Measurements from ENCODE around the gene MCU. TPM values are rescaled to one million over a fixed set of nuclear protein-coding genes. Genes with fewer than 3 reads are reported as not detected.
"Not testable (repeated sequence)": the region's sequence is repeated elsewhere in the genome, so short reads cannot be mapped to it uniquely, and the experiment has no call there.

Gene MCU
- total RNA-seq, 1 donor from 2014 or later = 21.7 TPM

- no peak overlapping the region for H3K4me3 Mint-ChIP-seq
- H3K27me3 Mint-ChIP-seq (ENCODE audit: low read depth) = no peaks in the 10 kb centered on the region
- H3K27ac Mint-ChIP-seq (ENCODE audit: unreplicated experiment) = no peak overlapping the region
- no peaks in the 10 kb centered on the region for H3K36me3 Mint-ChIP-seq (ENCODE audit: low read depth)
- TF ChIP-seq CTCF (conservative IDR thresholded peaks at IDR 0.05) = no peak
- DNase-seq (ENCODE audit: low read depth, low spot score) = no peak
- H3K9me3 Mint-ChIP-seq = no peaks in the 10 kb centered on the region
- peaks cover 4% of the 10 kb centered on the region for H3K4me1 Mint-ChIP-seq
Measured at GRCh38 chr10:72673280-72673679, 18.7 kb upstream of the MCU start.

GRCh38 chr10:72674174-72674573 lies 17.8 kb upstream of the MCU start:
- not testable (repeated sequence) for H3K4me3 Mint-ChIP-seq; H3K4me1 Mint-ChIP-seq; H3K27me3 Mint-ChIP-seq (ENCODE audit: low read depth); H3K36me3 Mint-ChIP-seq (ENCODE audit: low read depth); H3K27ac Mint-ChIP-seq (ENCODE audit: unreplicated experiment); DNase-seq (ENCODE audit: low read depth, low spot score); H3K9me3 Mint-ChIP-seq

GRCh38 chr10:72679838-72680241 lies 12.1 kb upstream of the MCU start:
- no peak for TF ChIP-seq CTCF (conservative IDR thresholded peaks at IDR 0.05)
- H3K4me3 Mint-ChIP-seq = no peak overlapping the region
- H3K27ac Mint-ChIP-seq (ENCODE audit: unreplicated experiment) = no peak overlapping the region
- DNase-seq (ENCODE audit: low read depth, low spot score) = no peak
- no peaks in the 10 kb centered on the region for H3K36me3 Mint-ChIP-seq (ENCODE audit: low read depth)
- H3K27me3 Mint-ChIP-seq (ENCODE audit: low read depth) = no peaks in the 10 kb centered on the region
- H3K4me1 Mint-ChIP-seq = no peaks in the 10 kb centered on the region
- H3K9me3 Mint-ChIP-seq = no peaks in the 10 kb centered on the region

GRCh38 chr10:72682638-72683037 lies 9.3 kb upstream of the MCU start:
- TF ChIP-seq CTCF (conservative IDR thresholded peaks at IDR 0.05) = no peak
- no peak overlapping the region for H3K4me3 Mint-ChIP-seq
- no peaks in the 10 kb centered on the region for H3K4me1 Mint-ChIP-seq
- H3K27me3 Mint-ChIP-seq (ENCODE audit: low read depth) = no peaks in the 10 kb centered on the region
- no peaks in the 10 kb centered on the region for H3K9me3 Mint-ChIP-seq
- no peak overlapping the region for H3K27ac Mint-ChIP-seq (ENCODE audit: unreplicated experiment)
- DNase-seq (ENCODE audit: low read depth, low spot score) = no peak
- no peaks in the 10 kb centered on the region for H3K36me3 Mint-ChIP-seq (ENCODE audit: low read depth)

- no peak for TF ChIP-seq CTCF (conservative IDR thresholded peaks at IDR 0.05)
- Mint-ChIP-seq H3K4me3 (no peak overlapping the region), H3K9me3 (no peaks in the 10 kb centered on the region), H3K4me1 (no peaks in the 10 kb centered on the region), H3K36me3 (ENCODE audit: low read depth) (no peaks in the 10 kb centered on the region), H3K27ac (ENCODE audit: unreplicated experiment) (no peak overlapping the region), H3K27me3 (ENCODE audit: low read depth) (no peaks in the 10 kb centered on the region)
- no peak for DNase-seq (ENCODE audit: low read depth, low spot score)
Measured at GRCh38 chr10:72685264-72685921, 6.5 kb upstream of the MCU start.

GRCh38 chr10:72686430-72686829 lies 5.5 kb upstream of the MCU start:
- H3K36me3 Mint-ChIP-seq (ENCODE audit: low read depth); H3K27me3 Mint-ChIP-seq (ENCODE audit: low read depth); H3K27ac Mint-ChIP-seq (ENCODE audit: unreplicated experiment); DNase-seq (ENCODE audit: low read depth, low spot score); H3K4me3 Mint-ChIP-seq; H3K9me3 Mint-ChIP-seq; H3K4me1 Mint-ChIP-seq: not testable (repeated sequence)

Measured in neural crest cell (in vitro differentiated cells).